Liver (tissue), 9 donors: ENCODE results near the gene FOXL2NB. TPM values are rescaled to one million over a fixed set of nuclear protein-coding genes. Genes with fewer than 3 reads are reported as not detected.

Experiments
- DNase-seq: peaks from one replicate; pipeline ENCODE4 v3.0.0-alpha.2; 2017; ENCODE audit warnings: low spot score
- H3K27ac ChIP-seq, 2 donors: one replicate each; pipeline ENCODE4 v1.7.0; 2013; ENCODE audit warnings: inconsistent platforms in 2 of 2, low read length in 2 of 2, control low read depth in 1 of 2, low read depth in 1 of 2, mild to moderate bottlenecking in 1 of 2
- H3K27me3 ChIP-seq, 4 donors: one replicate each; pipeline versions ENCODE4 v1.6.1 to v1.7.0; 2013; ENCODE audit warnings: low read length in 3 of 4, inconsistent platforms in 1 of 4, mild to moderate bottlenecking in 1 of 4, moderate library complexity in 1 of 4; ENCODE audit not compliant: control insufficient read depth in 4 of 4, insufficient read depth in 4 of 4
- H3K36me3 ChIP-seq, 4 donors: one replicate each; pipeline versions ENCODE4 v1.6.1 to v1.7.0; 2013; ENCODE audit warnings: low read length in 3 of 4, mild to moderate bottlenecking in 3 of 4, low read depth in 1 of 4, moderate library complexity in 1 of 4; ENCODE audit not compliant: control insufficient read depth in 4 of 4, insufficient read depth in 3 of 4
- H3K4me1 ChIP-seq, 4 donors: one replicate each; pipeline versions ENCODE4 v1.6.1 to v1.7.0; 2013; ENCODE audit warnings: low read length in 3 of 4, mild to moderate bottlenecking in 3 of 4, moderate library complexity in 1 of 4; ENCODE audit not compliant: control insufficient read depth in 4 of 4, insufficient read depth in 4 of 4
- H3K4me3 ChIP-seq, 3 donors: one replicate each; pipeline versions ENCODE4 v1.6.1 to v1.7.0; 2013; ENCODE audit warnings: low read length in 3 of 3, control low read depth in 1 of 3, low read depth in 1 of 3, mild to moderate bottlenecking in 1 of 3
- H3K9ac ChIP-seq, 2 donors: one replicate each; pipeline ENCODE4 v1.7.0; 2013; ENCODE audit warnings: low read length in 2 of 2, mild to moderate bottlenecking in 2 of 2, moderate library complexity in 2 of 2, control low read depth in 1 of 2, low read depth in 1 of 2
- H3K9me3 ChIP-seq, 4 donors: one replicate each; pipeline versions ENCODE4 v1.6.1 to v1.7.0; 2013; ENCODE audit warnings: low read length in 3 of 4; ENCODE audit not compliant: control insufficient read depth in 4 of 4
- ATF3 ChIP-seq: IDR thresholded peaks from 2 replicates; pipeline ENCODE4 v1.6.1; 2016; ENCODE audit warnings: antibody characterized with exemption
- CTCF ChIP-seq: fragments of 150-350 bp; IDR thresholded peaks from 2 replicates; pipeline ENCODE4 v1.5.1; 2017; ENCODE audit warnings: improper control_type of control experiment, low read depth, low read length; ENCODE audit not compliant: missing input control
- EGR1 ChIP-seq, 2 donors: IDR thresholded peaks; 2 replicates each; pipeline ENCODE4 v1.6.1; 2016 to 2018; ENCODE audit warnings: antibody characterized with exemption in 2 of 2, low read depth in 2 of 2
- FOXA1 ChIP-seq: IDR thresholded peaks from 2 replicates; pipeline ENCODE4 v1.6.1; 2016; ENCODE audit warnings: antibody characterized with exemption
- FOXA2 ChIP-seq: IDR thresholded peaks from 2 replicates; pipeline ENCODE4 v1.6.1; 2016; ENCODE audit warnings: antibody characterized with exemption
- GABPA ChIP-seq, 2 donors: IDR thresholded peaks in 1 of 2; conservative IDR thresholded peaks in 1 of 2; 2 replicates each; pipeline ENCODE4 v1.6.1; 2016; ENCODE audit warnings: antibody characterized with exemption in 2 of 2, mild to moderate bottlenecking in 1 of 2, moderate library complexity in 1 of 2
- HNF4G ChIP-seq: IDR thresholded peaks from 2 replicates; pipeline ENCODE4 v1.6.1; 2016; ENCODE audit warnings: antibody characterized with exemption
- JUND ChIP-seq, 2 donors: IDR thresholded peaks; 2 replicates each; pipeline ENCODE4 v1.6.1; 2016; ENCODE audit warnings: antibody characterized with exemption in 2 of 2
- MAX ChIP-seq: IDR thresholded peaks from 2 replicates; pipeline ENCODE4 v1.6.1; 2016; ENCODE audit warnings: antibody characterized with exemption
- NR2F2 ChIP-seq: IDR thresholded peaks from 2 replicates; pipeline ENCODE4 v1.6.1; 2016; ENCODE audit warnings: antibody characterized with exemption
- RAD21 ChIP-seq, 2 donors: IDR thresholded peaks; 2 replicates each; pipeline ENCODE4 v1.6.1; 2016; ENCODE audit warnings: antibody characterized with exemption in 2 of 2, mild to moderate bottlenecking in 2 of 2
- REST ChIP-seq: IDR thresholded peaks from 2 replicates; pipeline ENCODE4 v1.6.1; 2016; ENCODE audit warnings: antibody characterized with exemption, mild to moderate bottlenecking
- RXRA ChIP-seq, 2 donors: IDR thresholded peaks; 2 replicates each; pipeline ENCODE4 v1.6.1; 2017 to 2018; ENCODE audit warnings: antibody characterized with exemption in 2 of 2, mild to moderate bottlenecking in 1 of 2
- SP1 ChIP-seq: IDR thresholded peaks from 2 replicates; pipeline ENCODE4 v1.6.1; 2018; ENCODE audit warnings: antibody characterized with exemption, mild to moderate bottlenecking
- TAF1 ChIP-seq: conservative IDR thresholded peaks from 2 replicates; pipeline ENCODE4 v1.6.1; 2016; ENCODE audit warnings: antibody characterized with exemption, mild to moderate bottlenecking
- YY1 ChIP-seq: IDR thresholded peaks from 2 replicates; pipeline ENCODE4 v1.6.1; 2016; ENCODE audit warnings: antibody characterized with exemption, mild to moderate bottlenecking
- ZBTB33 ChIP-seq: IDR thresholded peaks from 2 replicates; pipeline ENCODE4 v1.6.1; 2016; ENCODE audit warnings: antibody characterized with exemption
- WGBS: extraction: QIAGEN DNeasy Blood & Tissue Kit; methylation state at CpG from one replicate; pipeline ENCODE4 v1.1.7; 2013; 5-methylcytosine and 5-hydroxymethylcytosine counted together
- polyA plus RNA-seq, 2 donors: library from polyadenylated mRNA; stranded (reverse) in 1 of 2; unstranded in 1 of 2; fragments of 200-250 nt in 1 of 2; fragments of >200 nt in 1 of 2; fragmentation: Nextera tagmentation in 1 of 2; extraction: Ambion mirVana in 1 of 2; gene quantifications; one replicate each; pipeline versions ENCODE4 v1.2.1 to v1.2.3, GENCODE V29; 2013 to 2015
- total RNA-seq, 2 donors: library from RNA; depleted of rRNA; stranded (reverse); fragments of >200 nt; gene quantifications; one replicate each; pipeline ENCODE4 v1.2.3, GENCODE V29; 2014
- donor health status: healthy.
- donor health status: healthy.
- donor health status: healthy.
- donor health status: healthy.
- donor health status: healthy.

FOXL2NB gene
- total and polyA plus RNA-seq, 4 donors, result not detected

GRCh38 chr3:138916824-138917223 lies 30.2 kb upstream of the FOXL2NB start:
- Histone ChIP-seq H3K9ac (no peak overlapping the region), H3K9me3 (no peaks in the 10 kb centered on the region), H3K27ac (no peak overlapping the region), H3K36me3 (no peaks in the 10 kb centered on the region), H3K4me1 (peaks cover 1 to 11% (median 7%) of the 10 kb centered on the region in 4 donors), H3K27me3 (no peaks in the 10 kb centered on the region), H3K4me3 (no peak overlapping the region)
- DNase-seq, result no peak
- TF ChIP-seq NR2F2, result no peak
- TF ChIP-seq ATF3, result no peak
- TF ChIP-seq RXRA (IDR thresholded peaks at IDR 0.05), result no peak
- no peak for TF ChIP-seq YY1
- no peak for TF ChIP-seq FOXA1
- no peak for TF ChIP-seq TAF1
- TF ChIP-seq RAD21 (IDR thresholded peaks at IDR 0.05), result no peak
- no peak for TF ChIP-seq CTCF
- no peak for TF ChIP-seq HNF4G
- TF ChIP-seq MAX, result no peak
- TF ChIP-seq ZBTB33, result no peak
- WGBS, result 49% methylated on average over 2 of the region's 2 CpGs

- Histone ChIP-seq H3K36me3 (no peaks in the 10 kb centered on the region), H3K9ac (no peak overlapping the region), H3K9me3 (no peaks in the 10 kb centered on the region), H3K4me3 (no peak overlapping the region), H3K4me1 (peaks cover 1 to 12% (median 7%) of the 10 kb centered on the region in 4 donors), H3K27ac (no peak overlapping the region), H3K27me3 (no peaks in the 10 kb centered on the region)
- TF ChIP-seq FOXA2 (no peak), ATF3 (no peak), RAD21 (IDR thresholded peaks at IDR 0.05) (no peak), CTCF (no peak), FOXA1 (no peak), REST (no peak), TAF1 (no peak), SP1 (no peak), YY1 (no peak), ZBTB33 (no peak), HNF4G (no peak), EGR1 (IDR thresholded peaks at IDR 0.05; ENCODE audit: low read depth in 2 of 2) (no peak), JUND (IDR thresholded peaks at IDR 0.05) (no peak), GABPA (IDR thresholded peaks at IDR 0.05 in 1 of 2, conservative IDR thresholded peaks at IDR 0.05 in 1 of 2) (no peak), NR2F2 (no peak)
- WGBS, result 70% methylated on average over 4 of the region's 4 CpGs
- DNase-seq, result no peak
Measured at GRCh38 chr3:138919325-138919724, 27.7 kb upstream of the FOXL2NB start.
